AG04449 (cell line): Measurements from ENCODE around the gene CCDC97.

Source experiments
- CTCF ChIA-PET: fragments of 350-600 bp; formaldehyde crosslinking; extraction: SDS; loops from one replicate; lab custom pipeline; 2021; ENCODE audit warnings: antibody characterized with exemption; lab: Yijun Ruan, JAX
- POLR2A ChIA-PET: fragments of 400-600, 350-600 bp; formaldehyde crosslinking; extraction: SDS; loops from one replicate; lab custom pipeline; 2020; ENCODE audit warnings: antibody characterized with exemption, inconsistent platforms; lab: Yijun Ruan, JAX
- DNase-seq: peaks from one replicate; pipeline ENCODE4 v3.0.0-alpha.2; 2010; ENCODE audit warnings: low read depth, low spot score
- H3K4me3 ChIP-seq: 2 replicates; pipeline ENCODE4 v1.5.1; 2011; ENCODE audit warnings: low read depth, mild to moderate bottlenecking, control low read depth, low read length
- TF ChIP-seq, protein P1 (sequence below): IDR thresholded peaks from one replicate; pipeline ENCODE4 v1.5.1; 2011; ENCODE audit warnings: mild to moderate bottlenecking, moderate library complexity, low read length, control low read depth, inconsistent platforms; ENCODE audit not compliant: insufficient read depth; ENCODE audit errors: missing control alignments

Gene CCDC97

DNA sequence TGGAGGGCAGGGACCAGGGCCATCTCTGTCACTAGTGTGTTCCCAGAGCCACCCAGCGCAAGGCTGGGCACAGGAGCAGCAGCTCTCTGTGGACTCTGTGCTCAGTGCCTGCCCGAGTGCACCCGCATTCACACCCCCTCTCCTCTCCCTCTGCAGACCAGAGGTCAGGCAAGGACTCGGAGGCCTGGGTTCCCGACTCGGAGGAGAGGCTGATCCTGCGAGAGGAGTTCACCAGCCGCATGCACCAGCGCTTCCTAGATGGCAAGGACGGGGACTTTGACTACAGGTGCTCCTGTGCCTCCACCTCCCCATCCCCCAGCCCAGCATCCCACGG is 10.2 kb downstream of the CCDC97 start:
- ChIA-PET CTCF (interaction anchor here (1.1 to 7.9 kb wide), 4 partner anchors 9 to 44 kb away, joined by 3 to 53 read pairs (median 9); partner anchors contain the start of gene B9D2), POLR2A (interaction anchor here (0.6 kb wide), 1 partner anchor 9 kb away, joined by 3 read pairs; no protein-coding TSS in a partner anchor)
- no peak for DNase-seq
- TF ChIP-seq, protein P1, sequence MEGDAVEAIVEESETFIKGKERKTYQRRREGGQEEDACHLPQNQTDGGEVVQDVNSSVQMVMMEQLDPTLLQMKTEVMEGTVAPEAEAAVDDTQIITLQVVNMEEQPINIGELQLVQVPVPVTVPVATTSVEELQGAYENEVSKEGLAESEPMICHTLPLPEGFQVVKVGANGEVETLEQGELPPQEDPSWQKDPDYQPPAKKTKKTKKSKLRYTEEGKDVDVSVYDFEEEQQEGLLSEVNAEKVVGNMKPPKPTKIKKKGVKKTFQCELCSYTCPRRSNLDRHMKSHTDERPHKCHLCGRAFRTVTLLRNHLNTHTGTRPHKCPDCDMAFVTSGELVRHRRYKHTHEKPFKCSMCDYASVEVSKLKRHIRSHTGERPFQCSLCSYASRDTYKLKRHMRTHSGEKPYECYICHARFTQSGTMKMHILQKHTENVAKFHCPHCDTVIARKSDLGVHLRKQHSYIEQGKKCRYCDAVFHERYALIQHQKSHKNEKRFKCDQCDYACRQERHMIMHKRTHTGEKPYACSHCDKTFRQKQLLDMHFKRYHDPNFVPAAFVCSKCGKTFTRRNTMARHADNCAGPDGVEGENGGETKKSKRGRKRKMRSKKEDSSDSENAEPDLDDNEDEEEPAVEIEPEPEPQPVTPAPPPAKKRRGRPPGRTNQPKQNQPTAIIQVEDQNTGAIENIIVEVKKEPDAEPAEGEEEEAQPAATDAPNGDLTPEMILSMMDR = no peak
- H3K4me3 ChIP-seq = no peak overlapping the region

GRCh38 chr19:41320568-41320967 is 10.6 kb downstream of the CCDC97 start:
- H3K4me3 ChIP-seq = no peak overlapping the region
- CTCF ChIA-PET = interaction anchor here (1.0 to 7.9 kb wide), 5 partner anchors 9 to 119 kb away, joined by 3 to 53 read pairs (median 5); partner anchors contain the start of genes B9D2 and DMAC2
- TF ChIP-seq, protein P1 = no peak
- DNase-seq = no peak
- POLR2A ChIA-PET = interaction anchor here (0.6 kb wide), 1 partner anchor 10 kb away, joined by 3 read pairs; no protein-coding TSS in a partner anchor

GRCh38 chr19:41321204-41321599 is 11.2 kb downstream of the CCDC97 start:
- TF ChIP-seq, protein P1 = no peak
- ChIA-PET POLR2A (interaction anchor here (0.9 to 1.6 kb wide), 2 partner anchors 10 to 89 kb away, joined by 3 to 9 read pairs; partner anchors contain the start of gene CCDC97), CTCF (interaction anchor here (1.0 to 7.9 kb wide), 13 partner anchors 8 to 249 kb away, joined by 3 to 53 read pairs (median 5); partner anchors contain the start of genes B9D2, BCKDHA and DMAC2)
- no peak overlapping the region for H3K4me3 ChIP-seq
- no peak for DNase-seq

DNA sequence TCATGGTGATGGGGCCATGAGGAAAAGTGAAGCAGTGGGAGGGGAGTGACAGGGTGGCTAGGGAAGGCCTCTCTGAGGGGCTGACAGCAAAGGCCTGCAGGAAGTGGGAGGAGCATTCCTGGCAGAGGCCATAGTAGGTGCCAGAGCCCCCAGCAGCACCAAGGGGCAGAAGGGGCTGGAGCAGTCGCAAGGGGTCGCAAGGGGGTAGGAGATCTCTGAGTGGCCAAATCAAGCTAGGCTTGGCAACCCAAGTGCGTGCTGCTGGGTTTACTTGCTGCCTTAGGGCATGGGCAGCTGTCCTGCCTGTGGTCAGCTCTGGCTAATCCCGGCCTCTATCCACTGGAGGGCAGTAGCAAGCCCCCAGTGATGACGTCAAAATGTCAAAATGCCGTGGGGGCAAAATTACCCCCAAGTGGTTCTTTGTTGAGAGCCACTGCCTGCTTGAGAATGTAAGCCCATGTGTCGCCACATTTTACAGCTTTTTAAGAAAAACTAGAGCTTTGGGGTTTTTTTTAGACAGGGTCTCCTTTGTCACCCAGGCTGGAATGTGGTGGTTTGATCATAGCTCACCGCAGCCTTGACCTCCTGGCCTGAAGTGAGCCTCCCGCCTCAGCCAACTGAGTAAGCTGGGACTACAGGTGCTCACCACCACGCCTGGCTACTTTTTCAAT is 11.8 kb downstream of the CCDC97 start:
- POLR2A ChIA-PET = interaction anchor here (0.9 to 3.3 kb wide), 4 partner anchors 11 to 118 kb away, joined by 3 to 9 read pairs (median 6); partner anchors contain the start of genes B3GNT8, CCDC97 and DMAC2
- H3K4me3 ChIP-seq = no peak overlapping the region
- no peak for DNase-seq
- TF ChIP-seq, protein P1 = peak; percentile 72
- CTCF ChIA-PET = interaction anchor here (0.7 to 7.9 kb wide), 21 partner anchors 9 to 249 kb away, joined by 3 to 53 read pairs (median 5); partner anchors contain the start of genes B3GNT8, B9D2 and BCKDHA

GRCh38 chr19:41322451-41322850 is 12.5 kb downstream of the CCDC97 start:
- ChIA-PET POLR2A (interaction anchor here (0.9 to 3.3 kb wide), 4 partner anchors 11 to 117 kb away, joined by 3 to 9 read pairs (median 6); partner anchors contain the start of genes B3GNT8, CCDC97 and DMAC2), CTCF (interaction anchor here (0.7 to 7.9 kb wide), 21 partner anchors 10 to 248 kb away, joined by 3 to 53 read pairs (median 5); partner anchors contain the start of genes B3GNT8, B9D2 and BCKDHA)
- DNase-seq = no peak
- H3K4me3 ChIP-seq = no peak overlapping the region
- TF ChIP-seq, protein P1 = no peak
